Hypothalamus (tissue), 51 donors: Measurements from ENCODE around the gene CGB2.

Experiments
- DNase-seq, 51 donors: peaks; one replicate each; lab custom pipeline; 2025; lab: John Stamatoyannopoulos, UW

The CGB2 gene

GRCh38 chr19:49064029-49064629 lies 32.4 kb downstream of the CGB2 start:
- DNase-seq, result no peak

- DNase-seq, result no peak
Observed at GRCh38 chr19:49064768-49065611, 33.3 kb downstream of the CGB2 start, which contains the start of gene NTF4. Gene NTF4, minus strand, starts transcription at chr19:49064818. Its CDS starts 2,821 bp downstream, at chr19:49061997.

- no peak for DNase-seq
Observed at GRCh38 chr19:49065905-49066512, 34.3 kb downstream of the CGB2 start.

GRCh38 chr19:49067554-49067953 lies 35.9 kb downstream of the CGB2 start:
- no peak for DNase-seq

GRCh38 chr19:49069026-49069425 lies 37.3 kb downstream of the CGB2 start:
- DNase-seq, result no peak

- no peak for DNase-seq
Observed at GRCh38 chr19:49070416-49070815, 38.7 kb downstream of the CGB2 start.

- DNase-seq, result no peak
Observed at GRCh38 chr19:49071860-49072547, 40.3 kb downstream of the CGB2 start.

- no peak for DNase-seq
Observed at GRCh38 chr19:49073514-49074378, 42.1 kb downstream of the CGB2 start.

GRCh38 chr19:49074869-49075268 lies 43.2 kb downstream of the CGB2 start:
- DNase-seq, result peak in 35 of 51 donors; percentile 1 to 74 (median 29)

GRCh38 chr19:49080392-49080791 lies 48.7 kb downstream of the CGB2 start:
- DNase-seq, result no peak

- no peak for DNase-seq
Observed at GRCh38 chr19:49081273-49081672, 49.6 kb downstream of the CGB2 start.
